GM23338 (cell line): Measurements from ENCODE around the gene CFAP57. TPM values are rescaled to one million over a fixed set of nuclear protein-coding genes. Genes with fewer than 3 reads are reported as not detected.

Source experiments
- ATAC-seq: fragments of 200-7000 bp; cut with Tn5 transposase; 3 replicates; pipeline ENCODE4 v1.9.1; 2020
- DNase-seq: peaks from one replicate; pipeline ENCODE4 v3.0.0-alpha.2; 2015; ENCODE audit warnings: low spot score
- H2AFZ ChIP-seq: fragments of 200-600 bp; sonication (generic); 2 replicates; pipeline ENCODE4 v1.8.0; 2016; ENCODE audit warnings: antibody characterized with exemption, mild to moderate bottlenecking, moderate library complexity
- H3F3A ChIP-seq: fragments of 200-600 bp; sonication (generic); replicated peaks from 2 replicates; pipeline ENCODE4 v1.8.0; 2017; ENCODE audit warnings: antibody characterized with exemption, mixed run types, low read depth
- H3K27ac ChIP-seq: fragments of 200-600 bp; sonication (generic); 2 replicates; pipeline ENCODE4 v1.6.1; 2016; ENCODE audit warnings: low read depth
- H3K27me3 ChIP-seq: fragments of 200-600 bp; sonication (generic); 2 replicates; pipeline ENCODE4 v1.8.0; 2016; ENCODE audit warnings: mild to moderate bottlenecking, mixed run types, moderate library complexity; ENCODE audit not compliant: insufficient read depth
- H3K36me3 ChIP-seq: fragments of 200-600 bp; sonication (generic); 2 replicates; pipeline ENCODE4 v1.8.0; 2016; ENCODE audit warnings: mild to moderate bottlenecking; ENCODE audit not compliant: insufficient read depth
- H3K4me1 ChIP-seq: fragments of 200-600 bp; sonication (generic); 2 replicates; pipeline ENCODE4 v1.8.0; 2016; ENCODE audit warnings: mild to moderate bottlenecking, moderate library complexity; ENCODE audit not compliant: insufficient read depth
- H3K4me2 ChIP-seq: fragments of 200-600 bp; sonication (generic); 2 replicates; pipeline ENCODE4 v1.7.1; 2017; ENCODE audit warnings: mixed run types
- H3K4me3 ChIP-seq: fragments of 200-600 bp; sonication (generic); 2 replicates; pipeline ENCODE4 v1.6.1; 2016; ENCODE audit warnings: mixed run types
- H3K79me2 ChIP-seq: fragments of 200-600 bp; sonication (generic); replicated peaks from 2 replicates; pipeline ENCODE4 v1.8.0; 2017; ENCODE audit warnings: mild to moderate bottlenecking; ENCODE audit not compliant: insufficient read depth
- H3K9me2 ChIP-seq: fragments of 200-600 bp; sonication (generic); 2 replicates; pipeline ENCODE4 v1.8.0; 2017; ENCODE audit not compliant: insufficient read depth
- H4K20me1 ChIP-seq: fragments of 200-600 bp; sonication (generic); replicated peaks from 2 replicates; pipeline ENCODE4 v1.8.0; 2017; ENCODE audit warnings: mild to moderate bottlenecking; ENCODE audit not compliant: insufficient read depth
- H3K27ac Mint-ChIP-seq: 2 replicates; pipeline ENCODE4 v1.8.0; 2020; ENCODE audit warnings: inconsistent platforms, mild to moderate bottlenecking, moderate library complexity, mixed read lengths
- H3K27me3 Mint-ChIP-seq: 3 replicates; pipeline ENCODE4 v1.8.0; 2022; ENCODE audit warnings: low read depth, mild to moderate bottlenecking, moderate library complexity, mixed read lengths, inconsistent platforms; ENCODE audit not compliant: insufficient read depth, poor library complexity
- H3K36me3 Mint-ChIP-seq: 3 replicates; pipeline ENCODE4 v1.8.0; 2021; ENCODE audit warnings: low read depth, mild to moderate bottlenecking, inconsistent platforms, moderate library complexity, mixed read lengths
- H3K4me1 Mint-ChIP-seq: 3 replicates; pipeline ENCODE4 v1.8.0; 2020; ENCODE audit warnings: mild to moderate bottlenecking, inconsistent platforms, mixed read lengths
- H3K4me3 Mint-ChIP-seq: 3 replicates; pipeline ENCODE4 v1.8.0; 2021; ENCODE audit warnings: moderate library complexity, mild to moderate bottlenecking, inconsistent platforms, mixed read lengths
- H3K9me3 Mint-ChIP-seq: 3 replicates; pipeline ENCODE4 v1.8.0; 2020; ENCODE audit warnings: moderate library complexity, mild to moderate bottlenecking, inconsistent platforms, mixed read lengths
- CREB1 ChIP-seq: fragments of 250-450 bp; sonication (Bioruptor Pico); IDR thresholded peaks from 2 replicates; pipeline ENCODE4 v1.5.0; 2020; ENCODE audit warnings: low read depth, mild to moderate bottlenecking, moderate library complexity
- ETS1 ChIP-seq: IDR thresholded peaks from 2 replicates; pipeline ENCODE4 v1.6.1; 2016; ENCODE audit warnings: antibody characterized with exemption
- EZH2 ChIP-seq: fragments of 200-600 bp; sonication (generic); IDR thresholded peaks from one replicate; pipeline ENCODE4 v1.8.0; 2017; ENCODE audit warnings: antibody characterized with exemption, mild to moderate bottlenecking, low read depth; ENCODE audit not compliant: unreplicated experiment
- EZH2phosphoT487 ChIP-seq: fragments of 200-600 bp; sonication (generic); IDR thresholded peaks from one replicate; pipeline ENCODE4 v1.8.1; 2018; ENCODE audit warnings: antibody characterized with exemption; ENCODE audit not compliant: unreplicated experiment
- JUNB ChIP-seq: IDR thresholded peaks from one replicate; pipeline ENCODE4 v1.6.1; 2016; ENCODE audit warnings: antibody characterized with exemption; ENCODE audit not compliant: unreplicated experiment
- NANOG ChIP-seq: IDR thresholded peaks from 2 replicates; pipeline ENCODE4 v1.6.1; 2016; ENCODE audit warnings: antibody characterized with exemption, borderline replicate concordance
- POLR2AphosphoS5 ChIP-seq: IDR thresholded peaks from 2 replicates; pipeline ENCODE4 v1.6.1; 2016; ENCODE audit warnings: antibody characterized with exemption, low read depth
- STAT1 ChIP-seq: IDR thresholded peaks from one replicate; pipeline ENCODE4 v1.6.1; 2016; ENCODE audit warnings: antibody characterized with exemption; ENCODE audit not compliant: unreplicated experiment
- ZNF114 ChIP-seq: fragments of 250-450 bp; sonication (Bioruptor Pico); IDR thresholded peaks from 2 replicates; pipeline ENCODE4 v1.5.0; 2020; ENCODE audit warnings: mild to moderate bottlenecking, moderate library complexity
- ZNF331 ChIP-seq: fragments of 250-450 bp; sonication (Bioruptor Pico); IDR thresholded peaks from 2 replicates; pipeline ENCODE4 v1.5.0; 2020; ENCODE audit warnings: low read depth, mild to moderate bottlenecking, moderate library complexity
- polyA plus RNA-seq: library from polyadenylated mRNA; unstranded; fragments of >200 nt; fragmentation: Nextera tagmentation; extraction: Ambion mirVana; gene quantifications from 2 replicates; pipeline ENCODE4 v1.2.1, GENCODE V29; 2016
- total RNA-seq: library from RNA; depleted of rRNA; stranded (reverse); fragments of >200 nt; shearing (Covaris generic); gene quantifications from 2 replicates; pipeline ENCODE4 v1.2.3, GENCODE V29; 2014
- TF ChIP-seq, protein P1 (sequence below): IDR thresholded peaks from one replicate; pipeline ENCODE4 v1.6.1; 2018; ENCODE audit warnings: antibody characterized with exemption; ENCODE audit not compliant: unreplicated experiment
- TF ChIP-seq, protein P2 (sequence below): fragments of 250-450 bp; sonication (Bioruptor Pico); IDR thresholded peaks from 2 replicates; pipeline ENCODE4 v1.5.0; 2020; ENCODE audit warnings: mild to moderate bottlenecking, moderate library complexity
- TF ChIP-seq, protein P3 (sequence below), 2 experiments: fragments of 200-600 bp in 1 of 2; sonication (generic) in 1 of 2; conservative IDR thresholded peaks; 2 replicates each; pipeline versions ENCODE4 v1.5.1 to v1.6.1; 2016 to 2017; ENCODE audit warnings: antibody characterized with exemption in 2 of 2, low read depth in 2 of 2, mild to moderate bottlenecking in 2 of 2, moderate library complexity in 1 of 2

CFAP57 gene
- total and polyA plus RNA-seq, 2 experiments from 2014 or later: 0.37 to 0.38 TPM

DNA sequence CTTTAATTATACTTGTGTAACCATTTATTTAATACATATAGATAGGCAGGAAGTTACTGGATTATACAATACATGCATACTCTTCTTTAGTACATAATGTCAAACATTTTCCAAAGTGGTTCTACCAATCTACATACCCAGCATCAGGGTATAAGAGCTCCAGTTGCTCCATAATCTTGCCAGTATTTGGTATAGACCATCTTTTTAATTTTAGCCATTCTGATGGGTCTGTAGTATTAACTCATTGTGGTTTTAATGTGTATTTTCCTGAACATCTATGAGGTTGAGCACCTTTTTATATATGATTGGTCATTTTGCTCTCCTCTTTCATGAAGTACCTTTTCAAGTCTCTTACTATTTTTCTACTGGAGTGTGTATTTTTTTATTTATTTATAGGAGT is 32.1 kb upstream of the CFAP57 start:
- Histone ChIP-seq H3K9me2 (no peaks in the 10 kb centered on the region; the same call in 1 of the 2 replicates), H3K79me2 (no peaks in the 10 kb centered on the region; the same call in 1 of the 2 replicates), H3K4me2 (no peak overlapping the region), H4K20me1 (no peaks in the 10 kb centered on the region), H3K4me1 (peaks cover 6% of the 10 kb centered on the region), H3K27me3 (no peaks in the 10 kb centered on the region), H2AFZ (no peak overlapping the region), H3K27ac (no peak overlapping the region), H3K4me3 (no peak overlapping the region), H3F3A (0 out of 2 replicates have a peak, but pooled peaks cover 3% of the 10 kb centered on the region), H3K36me3 (no peaks in the 10 kb centered on the region)
- peaks cover 10% of the 10 kb centered on the region for H3K4me1 Mint-ChIP-seq
- H3K36me3 Mint-ChIP-seq: peaks cover 12% of the 10 kb centered on the region
- TF ChIP-seq EZH2 (no peak), ZNF331 (CRISPR knock-in tag) (no peak), EZH2phosphoT487 (no peak), NANOG (no peak), JUNB (no peak), ZNF114 (CRISPR knock-in tag) (no peak), STAT1 (no peak), POLR2AphosphoS5 (no peak), ETS1 (no peak), CREB1 (CRISPR knock-in tag) (no peak)
- TF ChIP-seq, protein P1, sequence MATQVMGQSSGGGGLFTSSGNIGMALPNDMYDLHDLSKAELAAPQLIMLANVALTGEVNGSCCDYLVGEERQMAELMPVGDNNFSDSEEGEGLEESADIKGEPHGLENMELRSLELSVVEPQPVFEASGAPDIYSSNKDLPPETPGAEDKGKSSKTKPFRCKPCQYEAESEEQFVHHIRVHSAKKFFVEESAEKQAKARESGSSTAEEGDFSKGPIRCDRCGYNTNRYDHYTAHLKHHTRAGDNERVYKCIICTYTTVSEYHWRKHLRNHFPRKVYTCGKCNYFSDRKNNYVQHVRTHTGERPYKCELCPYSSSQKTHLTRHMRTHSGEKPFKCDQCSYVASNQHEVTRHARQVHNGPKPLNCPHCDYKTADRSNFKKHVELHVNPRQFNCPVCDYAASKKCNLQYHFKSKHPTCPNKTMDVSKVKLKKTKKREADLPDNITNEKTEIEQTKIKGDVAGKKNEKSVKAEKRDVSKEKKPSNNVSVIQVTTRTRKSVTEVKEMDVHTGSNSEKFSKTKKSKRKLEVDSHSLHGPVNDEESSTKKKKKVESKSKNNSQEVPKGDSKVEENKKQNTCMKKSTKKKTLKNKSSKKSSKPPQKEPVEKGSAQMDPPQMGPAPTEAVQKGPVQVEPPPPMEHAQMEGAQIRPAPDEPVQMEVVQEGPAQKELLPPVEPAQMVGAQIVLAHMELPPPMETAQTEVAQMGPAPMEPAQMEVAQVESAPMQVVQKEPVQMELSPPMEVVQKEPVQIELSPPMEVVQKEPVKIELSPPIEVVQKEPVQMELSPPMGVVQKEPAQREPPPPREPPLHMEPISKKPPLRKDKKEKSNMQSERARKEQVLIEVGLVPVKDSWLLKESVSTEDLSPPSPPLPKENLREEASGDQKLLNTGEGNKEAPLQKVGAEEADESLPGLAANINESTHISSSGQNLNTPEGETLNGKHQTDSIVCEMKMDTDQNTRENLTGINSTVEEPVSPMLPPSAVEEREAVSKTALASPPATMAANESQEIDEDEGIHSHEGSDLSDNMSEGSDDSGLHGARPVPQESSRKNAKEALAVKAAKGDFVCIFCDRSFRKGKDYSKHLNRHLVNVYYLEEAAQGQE: no peak
- TF ChIP-seq, protein P2, sequence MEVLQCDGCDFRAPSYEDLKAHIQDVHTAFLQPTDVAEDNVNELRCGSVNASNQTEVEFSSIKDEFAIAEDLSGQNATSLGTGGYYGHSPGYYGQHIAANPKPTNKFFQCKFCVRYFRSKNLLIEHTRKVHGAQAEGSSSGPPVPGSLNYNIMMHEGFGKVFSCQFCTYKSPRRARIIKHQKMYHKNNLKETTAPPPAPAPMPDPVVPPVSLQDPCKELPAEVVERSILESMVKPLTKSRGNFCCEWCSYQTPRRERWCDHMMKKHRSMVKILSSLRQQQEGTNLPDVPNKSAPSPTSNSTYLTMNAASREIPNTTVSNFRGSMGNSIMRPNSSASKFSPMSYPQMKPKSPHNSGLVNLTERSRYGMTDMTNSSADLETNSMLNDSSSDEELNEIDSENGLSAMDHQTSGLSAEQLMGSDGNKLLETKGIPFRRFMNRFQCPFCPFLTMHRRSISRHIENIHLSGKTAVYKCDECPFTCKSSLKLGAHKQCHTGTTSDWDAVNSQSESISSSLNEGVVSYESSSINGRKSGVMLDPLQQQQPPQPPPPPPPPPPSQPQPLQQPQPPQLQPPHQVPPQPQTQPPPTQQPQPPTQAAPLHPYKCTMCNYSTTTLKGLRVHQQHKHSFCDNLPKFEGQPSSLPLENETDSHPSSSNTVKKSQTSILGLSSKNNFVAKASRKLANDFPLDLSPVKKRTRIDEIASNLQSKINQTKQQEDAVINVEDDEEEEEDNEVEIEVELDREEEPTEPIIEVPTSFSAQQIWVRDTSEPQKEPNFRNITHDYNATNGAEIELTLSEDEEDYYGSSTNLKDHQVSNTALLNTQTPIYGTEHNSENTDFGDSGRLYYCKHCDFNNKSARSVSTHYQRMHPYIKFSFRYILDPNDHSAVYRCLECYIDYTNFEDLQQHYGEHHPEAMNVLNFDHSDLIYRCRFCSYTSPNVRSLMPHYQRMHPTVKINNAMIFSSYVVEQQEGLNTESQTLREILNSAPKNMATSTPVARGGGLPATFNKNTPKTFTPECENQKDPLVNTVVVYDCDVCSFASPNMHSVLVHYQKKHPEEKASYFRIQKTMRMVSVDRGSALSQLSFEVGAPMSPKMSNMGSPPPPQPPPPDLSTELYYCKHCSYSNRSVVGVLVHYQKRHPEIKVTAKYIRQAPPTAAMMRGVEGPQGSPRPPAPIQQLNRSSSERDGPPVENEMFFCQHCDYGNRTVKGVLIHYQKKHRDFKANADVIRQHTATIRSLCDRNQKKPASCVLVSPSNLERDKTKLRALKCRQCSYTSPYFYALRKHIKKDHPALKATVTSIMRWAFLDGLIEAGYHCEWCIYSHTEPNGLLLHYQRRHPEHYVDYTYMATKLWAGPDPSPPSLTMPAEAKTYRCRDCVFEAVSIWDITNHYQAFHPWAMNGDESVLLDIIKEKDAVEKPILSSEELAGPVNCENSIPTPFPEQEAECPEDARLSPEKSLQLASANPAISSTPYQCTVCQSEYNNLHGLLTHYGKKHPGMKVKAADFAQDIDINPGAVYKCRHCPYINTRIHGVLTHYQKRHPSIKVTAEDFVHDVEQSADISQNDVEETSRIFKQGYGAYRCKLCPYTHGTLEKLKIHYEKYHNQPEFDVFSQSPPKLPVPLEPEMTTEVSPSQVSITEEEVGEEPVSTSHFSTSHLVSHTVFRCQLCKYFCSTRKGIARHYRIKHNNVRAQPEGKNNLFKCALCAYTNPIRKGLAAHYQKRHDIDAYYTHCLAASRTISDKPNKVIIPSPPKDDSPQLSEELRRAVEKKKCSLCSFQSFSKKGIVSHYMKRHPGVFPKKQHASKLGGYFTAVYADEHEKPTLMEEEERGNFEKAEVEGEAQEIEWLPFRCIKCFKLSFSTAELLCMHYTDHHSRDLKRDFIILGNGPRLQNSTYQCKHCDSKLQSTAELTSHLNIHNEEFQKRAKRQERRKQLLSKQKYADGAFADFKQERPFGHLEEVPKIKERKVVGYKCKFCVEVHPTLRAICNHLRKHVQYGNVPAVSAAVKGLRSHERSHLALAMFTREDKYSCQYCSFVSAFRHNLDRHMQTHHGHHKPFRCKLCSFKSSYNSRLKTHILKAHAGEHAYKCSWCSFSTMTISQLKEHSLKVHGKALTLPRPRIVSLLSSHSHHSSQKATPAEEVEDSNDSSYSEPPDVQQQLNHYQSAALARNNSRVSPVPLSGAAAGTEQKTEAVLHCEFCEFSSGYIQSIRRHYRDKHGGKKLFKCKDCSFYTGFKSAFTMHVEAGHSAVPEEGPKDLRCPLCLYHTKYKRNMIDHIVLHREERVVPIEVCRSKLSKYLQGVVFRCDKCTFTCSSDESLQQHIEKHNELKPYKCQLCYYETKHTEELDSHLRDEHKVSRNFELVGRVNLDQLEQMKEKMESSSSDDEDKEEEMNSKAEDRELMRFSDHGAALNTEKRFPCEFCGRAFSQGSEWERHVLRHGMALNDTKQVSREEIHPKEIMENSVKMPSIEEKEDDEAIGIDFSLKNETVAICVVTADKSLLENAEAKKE (CRISPR knock-in tag): no peak
- TF ChIP-seq, protein P3, sequence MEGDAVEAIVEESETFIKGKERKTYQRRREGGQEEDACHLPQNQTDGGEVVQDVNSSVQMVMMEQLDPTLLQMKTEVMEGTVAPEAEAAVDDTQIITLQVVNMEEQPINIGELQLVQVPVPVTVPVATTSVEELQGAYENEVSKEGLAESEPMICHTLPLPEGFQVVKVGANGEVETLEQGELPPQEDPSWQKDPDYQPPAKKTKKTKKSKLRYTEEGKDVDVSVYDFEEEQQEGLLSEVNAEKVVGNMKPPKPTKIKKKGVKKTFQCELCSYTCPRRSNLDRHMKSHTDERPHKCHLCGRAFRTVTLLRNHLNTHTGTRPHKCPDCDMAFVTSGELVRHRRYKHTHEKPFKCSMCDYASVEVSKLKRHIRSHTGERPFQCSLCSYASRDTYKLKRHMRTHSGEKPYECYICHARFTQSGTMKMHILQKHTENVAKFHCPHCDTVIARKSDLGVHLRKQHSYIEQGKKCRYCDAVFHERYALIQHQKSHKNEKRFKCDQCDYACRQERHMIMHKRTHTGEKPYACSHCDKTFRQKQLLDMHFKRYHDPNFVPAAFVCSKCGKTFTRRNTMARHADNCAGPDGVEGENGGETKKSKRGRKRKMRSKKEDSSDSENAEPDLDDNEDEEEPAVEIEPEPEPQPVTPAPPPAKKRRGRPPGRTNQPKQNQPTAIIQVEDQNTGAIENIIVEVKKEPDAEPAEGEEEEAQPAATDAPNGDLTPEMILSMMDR (conservative IDR thresholded peaks at IDR 0.05; ENCODE audit: low read depth in 2 of 2): no peak
- peaks cover 7% of the 10 kb centered on the region for H3K27me3 Mint-ChIP-seq
- H3K27ac Mint-ChIP-seq: no peak overlapping the region
- no peak overlapping the region for H3K4me3 Mint-ChIP-seq
- ATAC-seq: no peak
- peaks cover 14% of the 10 kb centered on the region for H3K9me3 Mint-ChIP-seq
- DNase-seq: no peak
